ENCODE measurements around the gene RNFT2. TPM values are rescaled to one million over a fixed set of nuclear protein-coding genes. Genes with fewer than 3 reads are reported as not detected.

RNFT2 gene
- total RNA-seq, 1 donor from 2014 or later: 0.78 TPM

DNA sequence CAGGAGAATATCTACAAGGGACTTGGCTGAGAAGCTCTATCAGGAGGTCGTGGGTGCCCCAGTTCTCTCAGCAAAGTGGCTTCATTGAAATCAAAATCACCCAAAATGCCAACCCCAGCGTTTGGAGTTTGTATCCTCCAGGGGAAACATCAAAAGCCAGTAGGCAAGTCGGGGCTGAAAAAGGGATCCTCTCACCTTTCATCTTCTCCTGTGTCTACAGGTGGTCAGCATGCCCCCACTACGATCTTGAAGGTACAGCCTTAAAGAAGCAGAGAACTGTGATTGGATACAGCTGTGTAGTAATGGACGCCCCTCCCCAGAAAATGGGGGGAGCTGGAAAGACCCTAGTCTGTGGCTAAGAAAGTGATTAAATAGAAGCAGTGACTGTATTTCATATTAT lies 121.0 kb downstream of the RNFT2 start:
- no peak for DNase-seq (ENCODE audit: low spot score)
- intact Hi-C loops (cut with DNase I): no loop called here

DNA sequence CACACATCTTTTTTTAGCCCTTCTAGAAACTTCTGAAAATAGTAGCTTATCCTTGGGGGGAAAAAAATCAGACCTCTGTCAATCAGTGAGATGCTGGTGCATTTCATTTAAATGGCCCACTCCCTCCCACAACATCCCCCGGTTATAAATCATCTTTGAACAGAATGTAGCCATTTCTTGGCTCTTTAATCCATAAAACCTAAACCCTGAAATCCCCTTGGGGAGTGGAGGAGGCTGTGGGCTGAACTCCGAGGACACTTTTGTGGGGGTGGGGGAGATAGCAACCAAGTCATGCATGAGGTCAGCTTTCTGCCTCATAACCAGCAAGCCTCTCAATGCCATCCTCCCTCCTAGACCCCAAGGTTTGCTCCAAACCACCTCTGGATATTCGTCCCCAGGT lies 122.1 kb downstream of the RNFT2 start:
- intact Hi-C loops (cut with DNase I): no loop called here
- no peak for DNase-seq (ENCODE audit: low spot score)

DNA sequence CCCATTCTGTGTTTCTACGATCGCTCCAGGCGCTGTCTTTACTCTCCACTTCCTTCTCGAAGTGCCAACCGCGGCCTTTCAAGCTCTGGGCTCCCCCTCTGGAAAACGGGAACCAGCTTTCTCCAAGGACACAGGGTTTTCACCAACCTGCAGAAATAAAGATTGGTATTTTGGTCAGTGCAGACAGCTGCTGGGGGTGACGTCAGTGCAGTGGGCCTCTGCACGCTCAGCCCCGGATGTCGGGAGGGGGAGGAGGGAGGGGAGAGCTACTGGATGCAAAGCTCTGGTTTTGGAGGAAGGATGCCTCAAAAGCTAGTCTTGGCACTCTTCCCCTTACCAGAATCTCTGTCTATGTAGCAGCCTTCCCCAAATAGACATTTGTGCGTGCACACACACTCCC lies 123.2 kb downstream of the RNFT2 start:
- intact Hi-C loops (cut with DNase I): no loop called here

DNA sequence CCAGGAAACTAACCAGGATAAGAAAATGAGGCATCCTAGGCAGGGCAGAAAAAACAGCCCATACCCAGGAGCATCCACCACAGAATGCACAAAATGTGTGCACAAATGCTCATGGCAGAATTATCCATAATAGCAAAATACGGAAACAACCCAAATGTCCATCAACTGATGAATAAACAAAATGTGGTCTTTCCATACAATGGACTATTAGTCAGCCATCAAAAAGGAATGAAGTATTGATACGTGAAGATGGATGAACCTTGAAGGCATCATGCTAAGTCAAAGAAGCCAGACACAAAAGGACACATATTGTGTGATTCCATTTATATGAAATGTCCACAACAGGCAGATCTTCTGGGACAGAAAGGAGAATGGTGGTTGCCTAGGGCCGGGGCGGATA lies 124.1 kb downstream of the RNFT2 start:
- no peak for DNase-seq (ENCODE audit: low spot score)
- intact Hi-C loops (cut with DNase I): no loop called here

More for the DNA sequence above, 123.2 kb downstream of the RNFT2 start:
- no peak for DNase-seq (ENCODE audit: low spot score)

DNA sequence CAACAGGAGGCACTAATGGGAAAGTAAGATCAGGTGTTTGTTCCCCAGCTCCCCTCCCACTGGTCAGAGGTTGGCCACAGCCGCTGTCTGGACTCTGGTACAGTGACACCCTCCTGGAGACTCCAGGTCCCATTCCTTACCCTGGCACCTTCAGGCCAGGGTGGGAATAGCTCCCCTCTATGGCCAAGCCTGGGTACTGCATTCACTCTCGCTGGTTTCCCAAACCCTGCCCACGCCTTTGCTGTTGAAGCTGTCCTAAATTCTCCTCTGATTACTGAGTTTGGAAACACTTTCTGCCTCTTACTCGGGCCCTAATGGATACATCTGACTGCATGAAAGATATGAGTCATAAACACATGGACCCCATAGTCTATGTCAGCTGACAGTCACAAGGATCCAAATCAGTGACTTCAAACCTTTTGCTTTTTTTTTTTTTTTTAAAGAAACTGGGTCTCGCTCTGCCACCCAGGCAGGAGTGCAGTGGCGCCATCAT lies 125.2 kb downstream of the RNFT2 start:
- DNase-seq (ENCODE audit: low spot score): no peak
- intact Hi-C loops (cut with DNase I): no loop called here

DNA sequence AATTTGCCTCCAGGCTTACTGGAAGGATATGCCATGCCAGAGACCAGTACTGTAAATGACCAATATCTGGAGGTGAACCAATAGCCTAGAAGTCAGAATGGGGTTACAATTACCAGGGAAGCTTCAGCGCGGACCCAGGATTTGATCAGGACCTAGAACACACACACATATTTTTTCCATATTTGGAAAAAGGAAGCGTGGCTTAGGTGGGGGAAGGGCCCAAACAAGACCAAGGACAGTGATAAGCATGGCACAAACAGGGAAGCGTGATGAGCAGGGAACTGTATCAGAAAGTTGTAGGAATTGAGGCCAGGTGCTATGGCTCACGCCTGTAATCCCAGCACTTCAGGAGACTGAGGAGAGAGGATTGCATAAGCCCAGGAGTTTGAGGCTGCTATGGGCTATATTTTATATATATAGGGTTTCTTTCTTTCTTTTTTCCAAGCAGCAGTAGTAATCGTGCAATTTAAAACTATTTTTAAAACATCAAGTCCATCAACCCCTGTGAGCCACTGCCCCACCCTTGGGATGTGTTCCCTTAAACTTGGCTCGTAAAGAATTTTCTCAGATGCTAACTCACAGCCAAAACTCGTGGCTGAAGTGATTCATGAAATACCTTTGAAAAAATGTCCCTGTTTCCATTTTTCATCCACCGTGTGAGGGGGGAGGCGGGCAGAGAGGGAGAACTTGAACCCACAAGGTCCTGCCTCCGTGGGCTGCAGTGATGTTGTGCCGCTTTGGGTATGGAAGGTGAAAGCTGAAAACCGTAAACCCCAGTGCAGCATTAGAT lies 126.5 kb downstream of the RNFT2 start:
- DNase-seq (ENCODE audit: low spot score): no peak
- intact Hi-C loops (cut with DNase I): no loop called here

DNA sequence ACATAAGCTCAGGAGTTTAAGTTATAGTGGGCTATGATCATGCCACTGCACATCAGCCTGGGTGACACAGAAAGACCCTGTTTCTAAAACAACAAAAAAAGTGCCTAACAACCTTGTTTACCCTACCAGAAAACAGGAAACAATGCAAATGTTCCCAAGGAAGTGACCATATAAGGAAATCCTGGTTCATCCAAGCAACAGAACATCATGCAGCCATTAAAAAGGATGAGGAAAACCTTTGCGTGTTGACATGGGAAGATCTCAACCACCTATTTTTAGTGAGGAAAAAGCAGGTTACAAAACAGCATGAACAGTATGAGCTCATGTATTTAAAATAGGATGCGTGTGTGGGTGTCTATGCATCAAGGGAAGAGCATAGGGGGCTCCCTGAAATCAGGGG lies 129.4 kb downstream of the RNFT2 start:
- DNase-seq (ENCODE audit: low spot score): no peak
- intact Hi-C loops (cut with DNase I): no loop called here

DNA sequence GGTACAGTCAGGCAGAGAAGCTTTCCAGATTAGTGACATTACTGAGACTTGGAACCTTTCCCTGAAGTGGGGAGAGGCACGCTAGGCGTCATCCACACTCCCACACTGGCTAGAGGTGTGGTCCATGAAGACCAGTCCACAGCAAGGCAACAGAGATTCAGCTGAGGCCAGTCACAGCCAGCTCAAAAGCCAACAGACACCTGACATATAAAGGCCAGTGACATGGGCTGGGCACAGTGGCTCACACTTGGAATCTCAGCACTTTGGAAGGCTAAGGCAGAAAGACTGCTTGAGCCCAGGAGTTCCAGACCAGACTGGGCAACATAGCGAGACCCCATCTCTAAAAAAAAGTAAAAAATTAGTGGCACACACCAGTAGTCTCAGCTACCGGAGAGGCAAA lies 132.2 kb downstream of the RNFT2 start:
- intact Hi-C loops (cut with DNase I): no loop called here
- DNase-seq (ENCODE audit: low spot score): no peak

DNA sequence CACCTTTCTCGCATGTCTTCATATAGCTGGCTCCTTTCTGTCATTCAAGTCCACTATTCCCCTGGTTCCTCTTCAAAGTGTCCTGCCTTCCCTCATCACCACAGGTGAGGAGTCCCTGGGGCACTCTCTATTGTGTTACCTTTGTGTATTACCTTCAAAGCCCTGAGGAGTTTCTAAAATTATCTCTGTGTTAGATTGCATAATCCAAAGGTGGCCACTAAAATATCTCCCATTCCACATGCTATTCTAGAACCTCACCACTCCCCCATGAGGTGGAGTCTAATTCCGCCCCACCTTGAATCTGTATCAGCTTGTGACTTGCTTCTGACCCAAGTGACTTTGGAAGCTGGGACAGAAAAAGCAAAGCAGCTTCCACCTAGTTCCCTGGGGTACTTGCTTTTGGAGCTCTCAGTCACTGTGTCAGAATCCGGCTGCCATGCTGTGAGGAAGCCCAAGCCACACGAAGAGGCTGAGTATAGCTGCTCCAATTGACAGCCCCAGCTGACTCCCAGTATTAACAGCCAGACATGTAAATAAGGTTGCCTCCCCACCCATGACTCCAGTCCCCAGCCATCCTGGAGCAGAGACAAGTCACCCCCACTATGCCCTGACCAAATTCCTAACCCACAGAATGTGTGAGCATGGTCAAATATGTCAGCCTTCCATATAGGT lies 136.3 kb downstream of the RNFT2 start:
- intact Hi-C loops (cut with DNase I): no loop called here
- DNase-seq (ENCODE audit: low spot score): no peak

DNA sequence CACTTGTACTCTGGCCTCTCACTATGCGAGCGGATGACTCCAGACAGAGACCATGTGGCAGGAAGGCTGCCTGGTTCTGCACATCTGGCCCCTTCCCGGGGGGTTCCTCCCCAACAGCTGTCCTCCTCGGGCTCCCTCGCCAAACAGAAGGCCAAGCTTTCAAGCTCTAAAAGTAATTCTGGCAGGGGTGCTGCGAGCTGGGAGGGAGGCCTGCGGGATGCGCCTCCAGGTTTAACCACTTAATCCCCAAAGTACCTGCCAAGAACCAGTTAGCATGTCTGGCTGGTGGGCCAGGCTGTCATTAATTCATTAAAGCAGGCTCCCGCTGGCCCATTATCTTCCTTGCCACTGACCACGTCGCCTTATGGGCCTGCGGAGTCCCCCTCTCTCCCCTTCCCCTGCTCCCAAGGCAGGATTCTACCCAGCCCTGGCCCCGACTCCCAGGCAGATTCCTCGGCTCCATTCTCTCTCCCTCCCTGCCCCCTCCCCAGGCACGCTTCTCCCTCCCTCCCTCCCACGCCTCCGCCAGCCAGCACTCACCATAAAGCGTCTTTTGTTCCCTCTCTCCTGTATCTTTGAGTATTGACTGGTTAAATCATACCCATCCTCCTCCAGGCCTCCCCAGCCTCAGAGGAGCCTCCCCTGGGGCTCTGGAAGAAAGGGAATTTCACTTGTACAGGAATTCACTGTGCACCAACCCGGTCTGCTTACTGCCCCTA lies 138.2 kb downstream of the RNFT2 start:
- no peak for DNase-seq (ENCODE audit: low spot score)
- intact Hi-C loops (cut with DNase I): no loop called here

DNA sequence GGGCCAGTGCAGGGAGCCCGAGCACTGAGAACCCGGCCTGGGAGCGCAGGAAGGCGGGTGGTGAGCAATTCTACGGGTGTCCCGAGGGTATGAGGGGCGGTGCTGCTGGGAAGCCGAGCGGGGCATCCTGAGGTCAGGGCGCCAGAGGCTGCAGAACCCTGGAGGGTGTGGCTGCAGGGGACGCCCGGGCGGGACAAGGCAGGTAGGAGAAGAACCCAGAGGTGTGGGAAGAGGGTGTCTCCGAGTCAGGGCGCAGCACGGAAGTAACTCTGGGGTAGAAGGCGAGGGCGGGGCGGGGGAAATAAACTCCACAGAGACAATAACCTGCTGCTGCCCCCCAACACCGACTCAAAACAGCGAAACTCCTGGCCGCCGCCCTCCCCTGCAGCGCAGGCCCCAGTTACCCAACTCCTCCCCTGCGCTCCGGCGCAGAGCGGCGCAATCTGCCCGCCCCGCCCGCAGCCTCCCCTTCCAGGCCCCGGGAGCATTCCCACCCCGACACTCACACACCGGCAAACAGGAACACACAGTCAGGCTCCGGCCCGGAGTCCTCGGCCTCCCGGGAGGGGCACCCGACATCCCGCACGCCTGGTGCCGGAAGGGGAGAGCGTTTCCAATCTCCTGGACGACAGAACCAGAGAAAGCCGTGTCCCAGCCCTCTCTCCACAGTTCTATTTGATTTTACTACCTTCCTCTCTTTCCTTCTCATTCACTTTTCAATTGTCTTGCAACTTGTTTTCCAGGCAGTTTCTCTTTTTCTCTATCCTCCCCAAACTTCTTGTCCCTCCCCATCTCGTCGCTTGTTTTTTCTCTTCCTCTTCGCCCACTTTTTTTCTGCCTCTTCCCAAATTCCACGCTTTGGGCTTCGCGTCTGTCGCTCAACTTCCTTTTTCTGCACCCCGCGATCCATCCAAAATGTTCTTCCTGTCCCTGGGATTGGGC lies 140.7 kb downstream of the RNFT2 start:
- intact Hi-C loops (cut with DNase I): no loop called here
- no peak for DNase-seq (ENCODE audit: low spot score)

DNA sequence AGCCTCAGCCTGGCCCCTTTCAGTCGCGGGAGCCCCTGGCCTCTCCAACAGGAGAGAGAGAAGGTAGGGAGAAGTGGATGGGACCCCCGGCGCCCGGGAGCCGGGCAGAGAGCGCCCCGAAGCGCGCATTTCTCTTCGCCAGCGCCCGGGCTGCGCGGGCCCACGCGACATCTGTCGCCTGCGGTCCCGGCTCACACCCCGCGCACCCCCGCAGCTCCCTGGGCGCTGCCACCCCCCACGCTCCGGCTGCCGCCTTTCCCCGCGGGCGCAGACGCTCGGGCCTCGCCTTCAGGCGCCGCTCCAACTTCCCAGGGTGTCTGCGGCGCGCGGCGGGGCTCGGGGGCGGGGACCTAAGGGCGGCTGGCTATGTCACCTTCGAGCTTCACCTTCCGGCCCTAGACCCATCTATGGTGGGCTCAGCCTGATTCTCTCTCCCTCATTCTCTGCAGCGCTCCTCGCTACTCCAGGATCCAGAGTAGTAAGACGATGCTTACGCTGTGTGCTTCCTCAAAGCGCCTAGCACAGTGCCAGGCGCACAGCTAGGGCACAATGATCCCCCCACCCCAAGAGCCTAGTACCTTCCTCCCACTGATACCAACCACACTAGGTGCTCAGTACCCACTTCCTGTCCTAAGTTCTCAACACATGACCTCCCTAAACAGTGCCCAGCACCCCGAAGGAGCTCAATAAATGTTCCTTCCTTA lies 141.5 kb downstream of the RNFT2 start:
- intact Hi-C loops (cut with DNase I): loop anchor here (5.0 kb wide), 1 partner anchor 177 kb away; no protein-coding TSS in a partner anchor
- no peak for DNase-seq (ENCODE audit: low spot score)

DNA sequence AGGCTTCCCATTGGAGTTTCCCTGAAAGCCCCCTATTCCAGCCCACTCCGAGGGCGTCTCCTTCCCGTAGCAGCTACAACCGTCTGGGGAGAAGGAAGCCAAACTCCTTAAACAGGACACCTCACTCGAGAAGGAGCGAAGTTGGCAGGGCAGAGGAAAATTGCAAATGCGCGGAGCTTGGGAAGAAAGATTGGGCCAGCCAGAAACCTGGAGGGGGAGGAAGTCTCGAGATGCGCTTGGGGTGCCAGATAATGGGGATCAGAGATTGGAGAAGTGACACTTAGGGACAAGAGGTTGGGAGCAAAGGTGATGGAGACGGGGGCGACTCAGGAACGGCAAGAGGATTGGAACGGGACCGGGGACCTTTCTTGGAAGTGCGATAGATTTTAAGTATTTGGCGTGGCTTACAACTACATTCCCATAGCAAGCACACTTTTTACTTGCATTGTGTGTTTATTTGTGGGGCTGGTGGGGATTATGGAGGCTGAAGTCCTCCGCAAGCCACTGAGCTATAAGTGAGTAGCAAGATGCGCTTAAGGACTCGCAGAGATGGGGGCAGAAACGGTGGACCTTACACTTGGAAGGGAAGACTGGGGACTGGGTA lies 142.2 kb downstream of the RNFT2 start:
- intact Hi-C loops (cut with DNase I): loop anchor here (5.0 kb wide), 1 partner anchor 178 kb away; no protein-coding TSS in a partner anchor
- no peak for DNase-seq (ENCODE audit: low spot score)

DNA sequence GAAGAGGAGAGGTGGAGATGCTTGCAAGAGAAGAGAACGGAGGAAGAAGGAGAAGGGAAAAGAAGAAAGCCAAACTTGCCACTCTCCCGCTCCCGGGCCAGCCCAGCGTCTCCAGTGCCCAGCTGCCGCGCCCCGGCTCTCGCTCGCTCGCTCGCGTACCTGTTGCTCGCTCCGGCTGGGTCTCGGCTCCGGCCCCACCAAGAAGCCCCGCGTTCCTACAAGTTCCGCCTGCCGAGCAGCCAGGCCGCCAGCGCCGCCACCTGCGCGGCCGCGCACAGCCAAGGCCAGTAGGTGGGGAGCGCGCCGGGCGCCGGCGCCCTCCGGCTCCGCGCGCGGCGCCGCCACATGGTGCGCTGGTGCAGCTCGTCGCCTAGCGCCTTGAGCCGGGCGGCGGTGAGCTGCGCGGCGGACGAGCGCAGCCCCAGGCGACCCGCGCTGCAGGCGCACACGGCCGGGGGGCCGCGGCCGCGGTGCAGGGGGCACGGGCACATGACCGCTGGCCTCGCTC lies 142.8 kb downstream of the RNFT2 start:
- no peak for DNase-seq (ENCODE audit: low spot score)
- intact Hi-C loops (cut with DNase I): loop anchor here (5.0 kb wide), 1 partner anchor 179 kb away; no protein-coding TSS in a partner anchor

DNA sequence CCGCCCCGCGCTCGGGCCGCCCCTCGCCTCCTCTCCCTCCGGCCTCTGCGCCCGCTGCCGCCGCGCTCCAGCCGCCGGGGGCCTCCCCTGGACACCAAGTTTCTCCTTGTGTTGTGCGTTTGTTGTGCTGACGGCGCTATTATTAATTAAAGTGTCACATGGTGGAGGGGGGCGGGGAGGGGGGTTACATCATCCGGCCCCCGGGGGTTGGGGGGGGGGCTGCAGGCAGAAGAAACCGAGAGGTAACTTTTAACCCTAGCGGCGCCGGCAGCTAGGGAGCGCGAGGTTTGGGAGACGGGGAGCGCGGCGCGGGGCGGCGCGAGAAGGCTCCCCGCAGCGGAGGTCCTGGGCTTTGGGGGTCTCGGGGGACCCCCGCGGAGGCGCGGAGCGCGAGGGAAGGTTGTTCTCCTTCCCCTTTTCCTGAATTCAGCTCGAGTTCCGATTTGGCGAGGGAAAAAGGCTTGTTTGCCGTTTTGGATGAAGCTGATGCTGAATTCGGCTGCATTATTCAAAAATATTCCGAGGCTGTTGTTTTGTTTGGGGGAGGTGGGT lies 143.3 kb downstream of the RNFT2 start, which contains the start of gene HRK:
HRK (minus strand) TSS at position 117 of the 552 bp plus-strand sequence. CDS start 134 bp downstream, outside the sequence.
- intact Hi-C loops (cut with DNase I): loop anchor here (5.0 kb wide), 1 partner anchor 179 kb away; no protein-coding TSS in a partner anchor
- DNase-seq (ENCODE audit: low spot score): no peak

DNA sequence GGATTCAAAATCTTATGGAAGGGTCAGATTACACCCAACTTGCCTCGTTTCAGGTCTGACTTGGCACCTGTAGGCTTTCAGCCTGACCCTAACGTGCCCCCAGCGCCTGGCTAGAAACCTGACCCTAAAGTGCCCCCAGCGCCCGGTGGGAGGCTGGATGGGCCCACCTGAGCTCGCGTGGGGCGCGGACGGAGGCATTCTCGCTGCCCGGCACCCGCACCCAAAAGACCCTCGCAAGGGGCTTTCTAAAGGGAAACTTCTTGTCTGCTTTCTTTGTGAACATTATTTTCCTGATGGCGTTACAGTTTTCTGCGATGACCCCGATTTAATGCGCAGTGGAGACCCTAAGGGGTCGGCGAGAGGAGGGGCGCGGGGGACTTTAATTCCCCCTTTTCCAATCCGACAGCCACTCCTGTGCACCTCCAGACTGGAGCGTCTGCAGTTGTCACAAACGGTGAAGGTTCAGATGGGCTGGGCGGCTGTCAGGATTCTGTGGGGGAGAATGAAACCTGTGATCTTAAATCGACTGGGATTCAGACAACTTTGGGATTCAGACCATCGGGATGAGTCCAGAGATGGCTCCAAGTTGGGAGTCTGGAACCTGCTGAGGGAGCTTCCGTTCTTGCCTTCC lies 143.9 kb downstream of the RNFT2 start:
- intact Hi-C loops (cut with DNase I): loop anchor here (5.0 kb wide), 1 partner anchor 180 kb away; no protein-coding TSS in a partner anchor
- no peak for DNase-seq (ENCODE audit: low spot score)

DNA sequence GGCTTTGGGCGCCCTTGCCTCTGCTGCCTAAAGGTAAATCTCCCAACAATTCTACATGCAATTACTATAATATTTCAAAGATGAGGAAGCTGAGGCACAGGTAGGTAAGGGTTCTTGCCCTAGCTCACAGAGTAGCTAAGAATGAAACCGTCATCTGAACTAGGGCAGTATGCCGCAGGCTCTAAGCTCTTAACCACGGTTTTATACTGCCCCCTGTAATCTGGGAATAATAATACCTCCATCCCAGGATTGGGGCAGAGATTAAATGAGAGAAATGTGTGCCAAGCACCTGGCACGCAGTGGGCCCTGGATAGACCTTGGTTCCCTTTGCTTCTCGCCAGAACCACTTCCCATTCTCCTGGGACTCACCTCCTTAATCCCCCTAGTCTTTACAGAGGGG lies 144.6 kb downstream of the RNFT2 start:
- DNase-seq (ENCODE audit: low spot score): no peak
- intact Hi-C loops (cut with DNase I): loop anchor here (5.0 kb wide), 1 partner anchor 180 kb away; no protein-coding TSS in a partner anchor

Data from cardiac septum (tissue), 1 donor.